M059J (cell line): Measurements from ENCODE around the gene SLC2A3. TPM values are rescaled to one million over a fixed set of nuclear protein-coding genes. Genes with fewer than 3 reads are reported as not detected.
A peak's percentile ranks its signal among the peaks of the same experiment; 100 is the strongest.
"Not testable (repeated sequence)": the region's sequence is repeated elsewhere in the genome, so short reads cannot be mapped to it uniquely, and the experiment has no call there.

Experiments
- DNase-seq: peaks from one replicate; pipeline ENCODE4 v3.0.0-alpha.2; 2012; ENCODE audit warnings: low read depth
- total RNA-seq: library from RNA; depleted of rRNA; stranded (reverse); fragments of >200 nt; shearing (Covaris generic); gene quantifications from 2 replicates; pipeline ENCODE4 v1.2.3, GENCODE V29; 2014; rRNA removed

SLC2A3 gene
- 12.1 and 13.0 TPM in 2 replicates for total RNA-seq

DNA sequence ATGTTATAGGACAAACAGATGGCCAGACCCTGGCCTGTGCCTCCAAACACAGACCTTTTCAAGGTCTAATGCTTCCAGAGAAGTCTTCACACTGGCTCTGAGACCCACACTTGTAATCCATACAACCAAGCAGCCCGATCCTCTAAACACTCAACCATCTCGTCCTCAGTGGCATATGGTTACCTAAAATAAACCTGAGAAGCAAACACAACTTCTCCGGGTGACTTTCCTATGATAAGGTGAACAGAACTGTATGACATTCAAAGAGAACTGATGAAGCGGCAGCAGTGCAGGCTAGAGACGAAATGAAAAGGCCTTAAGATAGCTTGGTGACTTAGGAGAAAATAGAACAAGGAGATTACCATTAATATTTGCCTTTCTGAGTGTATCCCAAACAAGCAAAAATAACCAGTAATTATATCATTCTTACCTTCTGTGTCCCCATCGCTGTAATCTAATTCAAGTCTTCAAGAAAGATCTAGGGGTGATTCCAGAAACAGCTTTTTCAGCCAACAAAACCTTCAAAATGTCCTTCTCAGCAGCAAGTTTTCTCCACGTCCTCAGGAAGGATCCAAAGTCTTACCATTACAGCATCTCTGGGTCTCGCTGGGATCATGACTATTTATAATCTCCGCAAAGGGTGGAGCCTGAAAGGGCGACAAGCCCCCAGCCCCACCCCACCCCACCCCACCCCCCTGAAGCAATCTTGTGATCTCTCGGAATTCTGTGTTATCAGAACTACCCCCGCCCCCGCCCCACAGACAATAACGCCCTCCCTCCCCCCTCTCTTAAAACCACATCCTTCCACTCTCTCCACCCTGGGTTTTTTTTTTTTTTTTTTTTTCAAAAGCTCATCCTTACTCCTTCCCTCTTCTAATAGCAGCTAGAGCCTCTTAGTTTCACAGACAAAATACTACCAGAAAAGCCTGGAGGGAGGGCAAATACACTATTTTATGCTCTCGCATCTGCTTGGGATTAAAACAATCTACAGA lies at the start of gene SLC2A3:
SLC2A3 (minus strand) TSS at position 598 of the 992 bp plus-strand sequence; CDS start at position 445, 153 bp downstream.
- DNase-seq, result peak; percentile 83

DNA sequence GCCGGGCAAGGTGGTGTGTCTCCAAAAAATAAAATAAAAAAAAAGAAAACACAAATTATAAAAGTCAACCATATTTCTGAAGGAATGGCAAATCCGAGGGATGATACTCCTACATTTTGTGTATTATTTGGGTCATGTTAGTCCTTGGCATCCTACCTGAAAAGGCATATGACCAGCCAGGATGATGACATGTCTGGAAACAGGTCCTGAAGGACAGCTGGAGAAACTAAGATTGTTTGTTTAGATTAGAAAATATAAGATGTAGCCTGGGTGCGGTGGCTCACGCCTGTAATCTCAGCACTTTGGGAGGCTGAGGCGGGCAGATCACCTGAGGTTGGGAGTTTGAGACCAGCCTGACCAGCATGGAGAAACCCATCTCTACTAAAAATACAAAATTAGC lies 48.9 kb upstream of the SLC2A3 start:
- DNase-seq, result no peak

DNA sequence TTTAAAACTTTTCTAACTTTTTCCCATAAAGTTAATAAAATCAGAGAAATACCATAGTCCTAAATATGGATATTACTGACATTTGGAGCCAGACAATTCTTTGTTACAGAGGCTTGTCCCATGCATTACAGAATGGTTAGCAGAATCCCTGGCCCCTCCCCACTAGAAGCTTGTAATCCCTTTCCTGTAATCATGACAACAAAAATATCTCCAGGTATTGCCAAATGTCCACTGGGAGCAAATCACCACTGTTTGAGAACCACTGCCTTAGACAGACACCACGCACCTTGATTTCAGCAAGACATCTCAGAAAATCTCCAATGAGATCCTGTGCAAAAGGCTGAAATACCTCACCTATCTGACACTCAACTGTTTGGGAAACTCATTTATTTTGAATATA lies 47.5 kb upstream of the SLC2A3 start:
- DNase-seq, result not testable (repeated sequence)

DNA sequence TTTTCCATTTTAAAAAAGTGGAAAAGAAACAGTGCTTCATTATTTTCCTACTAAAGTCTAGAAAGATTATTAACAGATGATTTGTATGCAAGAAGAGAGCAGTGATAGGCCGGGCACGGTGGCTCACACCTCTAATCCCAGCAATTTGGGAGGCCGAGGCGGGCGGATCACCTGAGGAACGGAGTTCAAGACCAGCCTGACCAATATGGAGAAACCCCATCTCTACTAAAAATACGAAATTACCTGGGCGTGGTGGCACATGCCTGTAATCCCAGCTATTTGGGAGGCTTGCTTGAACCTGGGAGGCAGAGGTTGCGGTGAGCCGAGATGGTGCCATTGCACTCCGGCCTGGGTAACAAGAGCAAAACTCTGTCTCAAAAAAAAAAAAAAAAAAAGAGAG lies 47.0 kb upstream of the SLC2A3 start:
- not testable (repeated sequence) for DNase-seq

DNA sequence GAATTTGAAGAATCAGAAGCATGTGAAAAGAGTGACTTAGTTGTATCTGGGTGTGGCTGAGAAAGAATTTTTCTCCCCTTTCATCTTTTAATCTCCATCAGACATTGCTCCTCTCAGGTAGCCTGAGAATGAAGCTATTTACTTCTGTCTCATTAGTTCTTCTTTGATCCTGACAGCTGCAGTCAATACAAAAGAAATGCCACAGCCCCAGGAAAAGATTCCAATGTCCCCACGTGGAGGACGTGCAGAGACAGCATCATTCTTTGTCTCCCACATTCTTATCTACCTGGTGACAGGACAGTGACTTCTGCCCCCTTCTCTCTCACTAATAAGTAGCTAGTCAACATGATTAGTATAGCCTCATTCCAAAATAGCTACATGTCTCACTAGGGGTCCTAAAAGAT lies 46.3 kb upstream of the SLC2A3 start:
- not testable (repeated sequence) for DNase-seq

DNA sequence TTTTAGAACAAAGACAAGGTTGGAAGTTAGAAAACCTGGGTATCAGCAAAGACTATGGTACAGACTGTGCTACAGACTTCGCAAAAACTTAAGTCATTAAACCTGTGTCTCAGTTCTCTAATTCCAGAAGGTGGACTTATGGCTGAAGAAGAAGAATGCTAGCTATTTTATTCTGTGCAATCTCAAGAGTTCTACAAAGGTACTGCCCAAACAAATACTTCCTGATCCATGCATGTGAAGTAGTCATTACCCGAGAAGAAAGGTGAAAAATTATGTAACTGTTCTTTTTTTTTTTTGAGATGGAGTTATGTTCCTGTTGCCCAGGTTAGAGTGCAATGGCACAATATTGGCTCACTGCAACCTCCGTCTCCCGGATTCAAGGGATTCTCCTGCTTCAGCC lies 45.5 kb upstream of the SLC2A3 start:
- no peak for DNase-seq

DNA sequence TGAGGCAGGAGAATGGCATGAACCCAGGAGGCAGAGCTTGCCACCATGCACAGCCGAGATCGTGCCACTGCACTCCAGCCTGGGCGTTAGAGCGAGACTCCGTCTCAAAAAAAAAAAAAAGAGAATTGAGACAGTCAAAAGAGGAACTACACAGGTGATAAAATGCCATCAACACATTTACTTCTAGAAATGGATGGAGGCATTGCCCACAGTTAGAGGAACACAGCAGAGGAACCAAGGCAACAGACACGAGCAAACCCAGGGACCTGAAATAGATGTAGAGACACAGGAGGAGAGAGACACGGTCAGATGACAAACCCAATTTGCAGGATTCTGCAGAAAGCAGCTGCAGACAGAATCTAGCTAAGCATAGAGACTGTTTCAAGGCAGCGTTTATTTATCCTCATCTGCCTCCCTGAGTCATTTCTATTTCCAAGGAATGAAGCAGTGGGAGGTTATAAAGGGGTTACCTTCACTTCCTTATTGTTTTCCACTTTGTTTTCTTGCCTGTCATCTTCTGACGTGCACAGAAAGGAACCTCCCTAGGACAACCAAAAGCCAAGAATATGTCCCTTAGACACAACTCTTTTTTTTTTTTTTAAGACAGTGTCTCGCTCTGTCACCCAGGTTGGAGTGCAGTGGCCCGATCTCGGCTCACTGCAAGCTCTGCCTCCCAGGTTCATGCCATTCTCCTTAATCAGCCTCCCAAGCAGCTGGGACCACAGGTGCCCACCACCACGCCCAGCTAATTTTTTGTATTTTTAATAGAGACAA lies 41.6 kb upstream of the SLC2A3 start:
- not testable (repeated sequence) for DNase-seq

DNA sequence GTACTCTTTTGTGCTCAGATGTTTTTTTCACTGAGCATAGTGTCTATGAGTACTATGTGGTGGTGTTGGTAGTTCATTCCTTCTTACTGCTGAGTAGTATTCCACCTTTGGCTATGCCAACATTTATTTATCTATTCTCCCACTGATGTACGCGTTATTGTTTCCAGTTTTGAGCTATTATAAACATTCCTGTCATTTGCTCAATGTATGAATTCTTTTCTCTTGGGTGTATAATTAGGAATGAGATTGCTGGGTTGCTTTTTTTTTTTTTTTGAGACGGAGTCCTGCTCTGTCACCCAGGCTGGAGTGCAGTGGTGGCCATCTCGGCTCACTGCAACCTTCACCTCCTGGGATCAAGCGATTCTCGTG lies 37.5 kb upstream of the SLC2A3 start:
- no peak for DNase-seq

DNA sequence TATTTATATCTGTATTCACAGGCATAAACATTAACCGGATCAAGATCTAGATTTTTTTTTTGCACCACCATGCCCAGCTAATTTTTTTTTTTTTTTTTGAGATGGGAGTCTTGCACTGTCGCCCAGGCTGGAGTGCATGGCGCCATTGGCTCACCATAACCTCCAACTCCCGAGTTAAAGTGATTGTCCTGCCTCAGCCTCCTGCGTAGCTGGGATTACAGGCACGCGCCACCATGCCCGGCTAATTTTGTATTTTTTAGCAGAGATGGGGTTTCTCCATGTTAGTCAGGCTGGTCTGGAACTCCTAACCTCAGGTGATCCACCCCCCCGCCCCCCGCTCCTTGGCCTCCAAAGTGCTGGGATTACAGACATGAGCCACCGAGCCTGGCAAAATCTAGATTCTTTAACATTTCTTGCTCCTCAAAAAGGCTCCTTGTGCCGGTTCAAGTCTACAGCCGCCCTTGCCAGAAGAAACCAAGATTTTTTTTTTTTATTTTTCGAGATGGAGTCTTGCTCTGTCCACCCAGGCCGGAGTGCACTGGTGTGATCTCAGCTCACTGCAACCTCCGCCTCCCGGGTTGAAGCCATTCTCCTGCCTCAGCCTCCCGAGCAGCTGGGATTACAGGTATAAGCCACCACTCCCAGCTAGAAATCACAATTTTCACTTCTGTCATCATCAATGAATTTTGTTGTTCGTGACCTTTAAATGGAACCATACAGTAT lies 36.9 kb upstream of the SLC2A3 start:
- no peak for DNase-seq

DNA sequence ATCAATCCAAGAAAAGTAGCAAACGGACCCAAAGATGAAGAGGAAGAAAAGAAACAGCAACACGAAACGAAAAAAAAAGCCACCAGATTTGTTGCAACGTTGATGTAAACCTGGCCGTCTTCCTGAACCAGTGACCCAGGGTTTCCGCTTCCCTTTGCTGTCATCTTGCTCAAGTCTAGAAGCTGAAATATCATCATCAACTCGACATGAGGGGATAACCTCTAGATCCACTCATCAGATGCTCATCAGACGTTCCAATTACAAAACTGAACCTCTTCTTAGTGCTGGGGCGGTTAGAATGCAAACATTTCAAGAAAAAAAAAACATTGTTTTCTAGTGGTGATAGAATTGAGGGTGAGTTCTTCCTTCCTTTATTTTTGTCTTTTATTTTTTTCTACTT lies 36.3 kb upstream of the SLC2A3 start:
- DNase-seq, result not testable (repeated sequence)

DNA sequence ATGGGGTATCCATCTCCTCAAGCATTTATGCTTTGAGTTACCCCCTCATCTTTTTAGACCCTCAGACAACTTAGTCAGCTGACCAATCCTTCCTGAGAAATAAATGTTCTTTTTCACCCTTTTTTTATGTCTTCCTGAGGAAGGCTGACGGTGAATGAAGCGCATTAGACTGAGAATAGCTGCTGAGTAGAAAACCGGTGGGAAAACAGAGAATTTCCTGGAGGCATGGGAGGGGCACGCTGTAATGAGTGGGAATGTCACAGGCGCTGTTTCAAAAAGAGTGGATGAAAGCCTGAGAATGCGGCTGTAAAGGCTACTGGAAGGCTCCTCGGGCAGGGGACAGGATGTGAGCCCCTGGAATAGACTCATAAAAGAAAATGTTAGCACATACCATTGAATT lies 35.8 kb upstream of the SLC2A3 start:
- DNase-seq, result not testable (repeated sequence)

DNA sequence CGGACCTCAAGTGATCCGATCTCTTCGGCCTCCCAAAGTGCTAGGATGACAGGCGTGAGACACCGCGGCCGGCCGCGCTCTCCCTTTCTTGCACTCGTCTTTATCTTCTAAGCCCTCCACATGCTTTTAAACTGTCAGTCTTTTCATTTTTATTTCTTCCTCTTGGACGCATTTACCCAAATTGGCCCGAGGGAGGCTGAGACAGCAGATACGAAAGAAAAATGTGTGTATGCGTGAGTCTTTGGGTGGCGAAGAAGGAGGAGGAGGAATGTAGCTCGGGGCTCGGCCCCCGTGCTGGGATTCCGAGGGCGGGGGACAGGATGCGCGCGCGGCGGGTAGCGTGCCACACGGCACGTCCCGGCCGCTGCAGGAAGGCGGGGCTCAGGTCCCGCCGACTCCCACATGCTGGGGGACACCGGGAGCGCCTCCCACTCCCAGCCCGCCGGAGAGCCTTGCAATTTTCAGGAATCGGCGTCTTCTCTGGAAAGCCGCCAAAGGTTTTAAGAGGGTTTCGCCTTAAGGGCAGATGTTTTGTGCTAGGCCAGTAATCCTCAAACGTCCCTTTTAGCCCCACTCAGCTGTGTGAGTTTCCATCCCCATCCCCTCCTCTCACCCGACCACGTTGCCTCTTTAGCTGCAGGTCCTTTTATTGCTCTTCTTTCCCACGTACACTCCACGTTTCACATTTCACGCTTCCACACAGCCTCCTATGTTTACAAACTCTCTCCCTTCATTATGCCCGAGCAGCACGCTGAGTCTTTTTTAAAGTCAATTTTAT lies 34.7 kb upstream of the SLC2A3 start:
- peak; percentile 95 for DNase-seq

DNA sequence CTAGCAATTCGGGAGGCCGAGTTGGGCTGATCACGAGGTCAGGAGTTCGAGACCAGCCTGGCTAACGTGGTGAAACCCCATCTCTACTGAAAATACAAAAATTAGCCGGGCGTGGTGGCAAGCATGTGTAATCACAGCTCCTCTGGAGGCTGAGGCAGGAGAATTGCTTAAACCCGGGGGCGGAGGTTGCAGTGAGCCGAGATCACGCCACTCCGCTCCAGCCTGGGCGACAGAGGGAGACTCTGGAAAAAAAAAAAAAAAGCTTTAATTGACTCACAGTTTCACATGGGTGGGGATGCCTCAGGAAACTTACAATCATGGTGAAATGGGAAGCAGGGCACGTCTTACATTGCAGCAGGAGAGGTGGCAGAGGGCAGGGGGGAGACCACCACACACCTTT lies 30.6 kb upstream of the SLC2A3 start:
- DNase-seq, result no peak

DNA sequence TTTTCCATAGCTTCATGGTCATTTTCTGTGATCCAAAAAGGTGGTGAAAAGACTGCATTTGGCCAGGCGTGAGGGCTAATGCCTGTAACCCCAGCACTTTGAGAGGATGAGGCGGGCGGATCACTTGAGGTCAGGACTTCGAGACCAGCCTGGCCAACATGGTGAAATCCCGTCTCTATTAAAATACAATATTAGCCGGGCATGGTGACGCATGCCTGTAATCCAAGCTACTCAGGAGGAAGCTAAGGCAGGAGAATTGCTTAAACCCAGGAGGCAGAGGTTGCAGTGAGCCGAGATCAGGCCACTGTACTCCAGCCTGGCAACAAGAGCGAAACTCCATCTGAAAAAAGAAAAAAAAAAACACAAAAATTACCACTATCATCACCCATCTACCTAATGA lies 28.7 kb upstream of the SLC2A3 start:
- DNase-seq, result not testable (repeated sequence)

DNA sequence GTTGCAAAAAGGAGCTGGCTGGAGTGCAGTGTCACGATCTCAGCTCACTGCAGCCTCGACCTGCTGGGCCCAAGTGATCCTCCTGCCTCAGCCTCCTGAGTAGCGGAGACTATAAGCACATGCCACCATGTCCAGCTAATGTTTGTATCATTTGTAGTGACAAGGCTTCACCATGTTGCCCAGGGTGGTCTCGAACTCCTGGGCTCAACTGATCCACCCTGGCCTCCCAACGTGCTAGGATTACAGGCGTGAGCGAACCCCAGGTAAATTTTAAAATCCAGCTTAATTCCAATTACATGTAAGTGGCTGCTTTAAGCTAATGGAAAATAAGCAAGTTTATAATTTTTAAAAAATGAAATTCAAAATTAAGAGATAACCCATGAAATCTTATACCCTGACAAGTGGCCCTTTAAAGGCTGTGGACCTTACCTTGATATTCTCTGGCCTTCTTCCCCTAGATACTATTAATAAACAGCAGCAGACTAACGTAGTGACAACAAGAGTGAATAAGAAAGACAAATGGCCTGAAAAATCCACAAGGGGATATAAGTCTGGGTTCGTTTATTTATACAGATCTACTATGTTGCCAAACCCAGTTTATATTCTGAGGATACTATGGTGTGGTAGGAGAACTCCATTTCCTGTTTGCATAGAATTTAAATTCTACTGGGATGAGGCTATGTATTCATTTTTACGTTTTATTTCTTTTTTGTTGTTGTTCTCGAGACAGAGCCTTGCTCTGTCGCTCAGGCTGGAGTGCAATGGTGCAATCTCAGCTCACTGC lies 25.6 kb upstream of the SLC2A3 start:
- DNase-seq, result no peak

DNA sequence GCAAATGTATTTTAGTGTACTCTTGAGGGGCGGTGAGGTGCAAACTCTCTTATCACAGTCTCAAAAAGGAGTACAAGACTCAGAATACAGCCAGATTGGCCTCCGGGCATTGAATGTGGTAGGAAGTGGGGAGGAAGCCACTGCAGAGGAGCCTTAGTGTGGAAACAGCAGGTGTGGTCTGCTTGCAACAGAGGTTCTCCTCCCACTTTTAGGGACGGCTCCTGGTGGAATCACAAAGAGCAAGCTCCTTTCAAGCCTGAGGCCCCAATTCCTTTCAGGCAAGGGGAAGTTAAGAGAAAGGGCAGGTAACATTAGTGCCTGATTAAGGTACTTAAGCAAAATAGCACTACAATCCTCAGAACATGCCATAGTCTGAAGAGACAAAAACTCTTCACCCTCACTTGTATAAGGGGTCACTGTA lies 23.7 kb upstream of the SLC2A3 start:
- DNase-seq, result peak; percentile 88

DNA sequence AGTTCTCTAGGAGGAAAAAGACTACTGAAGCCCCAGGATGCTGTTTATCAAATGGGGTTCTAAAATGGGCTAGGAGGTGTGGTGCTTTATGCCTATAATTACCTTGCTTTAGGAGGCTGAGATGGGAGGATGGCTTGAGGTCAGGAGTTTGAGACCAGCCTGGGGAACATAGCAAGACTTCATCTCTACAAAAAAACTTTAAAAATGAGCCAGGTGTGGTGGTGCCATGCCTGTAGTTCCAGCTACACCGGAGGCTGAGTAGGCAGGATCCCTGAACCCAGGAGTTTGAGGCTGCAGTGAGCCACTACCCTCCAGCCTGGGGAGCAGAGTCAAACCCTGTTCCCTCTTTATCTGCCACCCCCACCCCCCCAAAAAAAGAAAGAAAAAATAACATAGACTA lies 23.3 kb upstream of the SLC2A3 start:
- no peak for DNase-seq

DNA sequence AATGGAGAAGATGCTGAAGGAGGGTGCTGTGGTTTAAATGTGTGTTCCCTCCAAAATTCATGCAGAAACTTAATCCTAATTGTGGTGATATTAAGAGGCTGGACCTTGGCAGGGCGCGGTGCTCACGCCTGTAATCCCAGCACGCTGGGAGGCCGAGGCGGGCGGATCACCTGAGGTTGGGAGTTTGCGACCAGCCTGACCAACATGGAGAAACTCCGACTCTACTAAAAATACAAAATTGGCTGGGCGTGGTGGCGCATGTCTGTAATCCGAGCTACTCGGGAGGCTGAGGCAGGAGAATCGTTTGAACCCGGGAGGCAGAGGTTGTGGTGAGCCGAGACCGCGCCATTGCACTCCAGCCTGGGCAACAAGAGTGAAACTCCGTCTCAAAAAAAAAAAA lies 18.9 kb upstream of the SLC2A3 start:
- not testable (repeated sequence) for DNase-seq

DNA sequence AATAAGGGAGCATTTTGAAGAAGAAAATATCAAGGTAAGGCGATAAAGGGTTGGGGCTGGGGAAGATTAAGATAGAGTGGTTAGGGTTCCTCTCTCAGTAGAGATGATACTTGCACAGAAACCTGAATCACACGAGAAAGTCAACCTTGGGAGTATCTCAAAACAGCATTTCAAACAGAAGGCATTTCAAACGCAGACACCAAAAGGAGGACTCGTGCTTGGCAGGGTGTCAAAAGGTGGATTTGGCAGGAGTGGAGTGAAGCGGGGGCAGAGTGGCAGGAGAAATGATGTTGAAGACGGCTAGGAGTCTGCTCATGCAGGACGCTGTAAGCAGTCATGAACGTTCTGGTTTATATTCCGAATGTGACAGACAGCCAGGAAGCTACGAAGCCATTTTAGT lies 18.4 kb upstream of the SLC2A3 start:
- not testable (repeated sequence) for DNase-seq

DNA sequence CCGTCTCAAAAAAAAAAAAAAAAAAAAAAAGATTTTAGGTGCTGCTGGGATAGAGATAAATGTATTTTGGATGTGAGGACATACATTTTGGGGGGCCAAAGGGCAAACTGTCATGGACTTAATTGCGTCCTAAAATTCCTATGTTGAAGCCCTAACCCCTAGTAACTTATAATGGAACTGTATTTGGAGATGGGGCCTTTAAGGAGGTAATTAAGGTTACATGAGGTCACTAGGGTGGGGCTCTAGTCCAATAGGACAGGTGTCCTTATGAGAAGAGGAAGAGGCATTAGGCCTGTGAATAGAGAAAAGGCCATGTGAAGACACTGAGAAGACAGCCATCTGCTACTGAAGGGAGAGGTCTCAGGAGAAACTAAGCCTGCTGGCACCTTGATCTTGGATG lies 17.9 kb upstream of the SLC2A3 start:
- DNase-seq, result not testable (repeated sequence)
